A172 (cell line): ENCODE data around the gene UGT1A10. TPM values are rescaled to one million over a fixed set of nuclear protein-coding genes. Genes with fewer than 3 reads are reported as not detected.

Source experiments
- DNase-seq: peaks from one replicate; pipeline ENCODE4 v3.0.0-alpha.2; 2015; ENCODE audit warnings: low spot score
- total RNA-seq: library from RNA; depleted of rRNA; stranded (reverse); fragments of >200 nt; shearing (Covaris generic); gene quantifications from 2 replicates; pipeline ENCODE4 v1.2.3, GENCODE V29; 2014

Gene UGT1A10
- total RNA-seq, 1 experiment from 2014 or later, result not detected

DNA sequence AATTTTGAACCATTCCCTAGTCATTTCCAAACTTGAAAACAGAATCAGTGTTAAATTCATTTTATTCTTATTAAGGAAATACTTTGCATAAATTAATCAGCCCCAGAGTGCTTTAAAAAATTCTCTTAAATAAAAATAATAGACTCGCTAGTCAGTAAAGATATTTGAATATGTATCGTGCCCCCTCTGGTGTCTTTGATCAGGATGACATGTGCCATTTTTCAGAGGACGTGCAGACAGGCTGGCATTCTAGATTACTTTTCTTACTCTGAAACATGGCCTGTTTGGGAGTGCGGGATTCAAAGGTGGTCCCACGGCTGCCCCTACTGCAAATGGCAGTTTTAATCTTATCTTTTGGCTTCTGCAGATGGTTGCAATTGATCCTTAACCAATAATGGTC lies 136.3 kb downstream of the UGT1A10 start:
- DNase-seq, result no peak

DNA sequence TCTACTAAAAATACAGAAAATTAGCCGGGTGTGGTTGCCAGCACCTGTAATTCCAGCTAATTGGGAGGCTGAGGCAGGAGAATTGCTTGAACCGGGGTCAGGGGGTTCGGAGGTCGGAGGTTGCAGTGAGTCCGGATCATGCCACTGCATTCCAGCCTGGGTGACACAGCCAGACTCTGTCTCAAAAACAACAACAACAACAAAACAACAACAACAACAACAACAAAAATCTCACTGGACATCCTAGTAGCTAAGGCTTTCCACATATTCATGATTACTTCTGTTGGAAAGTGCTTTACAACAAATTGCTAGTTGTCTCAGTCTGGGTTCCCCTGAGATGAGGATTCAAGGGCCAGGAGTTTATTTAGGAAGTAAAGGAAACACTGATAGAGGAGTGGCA lies 137.6 kb downstream of the UGT1A10 start:
- no peak for DNase-seq

DNA sequence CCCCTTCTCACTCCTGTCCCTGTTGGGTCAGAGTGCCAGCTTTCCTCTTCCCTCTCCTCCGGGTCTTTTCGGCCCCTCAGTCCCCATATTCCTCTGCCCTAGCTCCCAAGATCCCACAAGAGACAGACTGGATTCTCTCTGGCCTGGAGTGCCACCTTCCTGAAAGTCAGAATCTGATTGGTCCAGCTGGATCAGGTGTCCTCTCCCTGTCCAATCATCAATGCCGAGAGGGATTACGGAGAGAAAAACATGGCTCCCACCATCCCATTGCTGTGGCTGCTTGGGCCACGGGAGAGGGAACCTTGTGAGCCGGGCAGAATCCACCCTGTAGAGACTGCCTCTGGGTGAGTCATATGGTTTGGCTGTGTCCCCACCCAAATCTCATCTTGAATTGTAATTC lies 139.2 kb downstream of the UGT1A10 start:
- no peak for DNase-seq

DNA sequence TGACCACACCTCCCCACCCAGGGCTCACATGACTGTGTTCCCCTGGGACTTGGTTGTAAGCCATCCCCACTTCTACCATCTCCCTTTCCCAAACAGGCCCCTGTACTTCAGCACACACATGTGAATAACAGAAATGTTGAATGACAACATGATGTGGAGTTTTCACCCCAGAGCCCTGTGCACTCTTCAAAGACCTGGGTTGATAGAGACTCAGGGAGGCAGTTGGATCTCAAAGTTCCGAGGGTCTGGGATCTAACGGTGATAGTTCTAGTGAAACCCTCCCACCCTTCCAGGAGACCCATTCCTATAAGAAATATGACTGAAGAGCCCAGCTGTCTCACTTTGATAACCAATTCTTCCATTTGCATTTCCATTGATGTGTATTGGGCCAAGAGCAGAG lies 141.8 kb downstream of the UGT1A10 start, which contains the start of gene MROH2A:
Gene MROH2A, plus strand, starts transcription at position 301 of the 400 bp plus-strand sequence. CDS start 1,029 bp downstream, outside the sequence.
- DNase-seq, result no peak

DNA sequence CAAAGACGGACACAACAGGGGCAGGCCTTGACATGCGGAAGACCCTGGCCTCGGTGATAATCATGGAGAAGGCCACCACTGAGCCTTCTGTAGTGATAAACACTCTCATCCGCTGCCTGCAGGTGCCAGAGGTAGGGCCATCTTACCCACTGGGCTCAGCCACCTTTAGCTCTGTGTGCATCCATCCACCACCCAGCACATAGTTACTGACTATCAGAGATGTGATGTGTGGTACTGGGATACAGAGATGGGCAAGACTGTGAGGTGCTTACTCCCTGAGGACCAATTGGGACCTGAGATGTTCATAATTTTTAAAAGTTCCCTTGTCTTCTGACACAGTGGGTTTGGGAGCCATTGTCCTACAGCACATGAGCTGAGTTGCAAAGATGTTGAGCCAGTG lies 143.5 kb downstream of the UGT1A10 start:
- no peak for DNase-seq

DNA sequence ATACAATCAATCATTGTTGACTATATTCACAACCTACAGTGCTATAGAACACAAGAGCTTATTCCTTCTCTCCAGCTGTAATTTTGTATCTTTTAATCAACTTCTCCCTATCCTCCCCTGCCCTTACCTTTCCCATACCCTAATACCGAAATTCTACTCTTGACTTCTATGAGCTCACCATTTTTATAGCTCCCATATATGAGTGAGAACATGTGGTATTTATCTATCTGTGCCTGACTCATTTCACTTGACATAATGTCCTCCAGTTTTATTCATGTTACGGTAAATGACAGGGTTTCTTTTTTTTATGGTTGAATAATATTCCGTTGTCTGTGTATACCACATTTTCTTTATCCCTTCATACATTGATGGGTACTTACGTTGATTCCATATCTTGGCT lies 144.5 kb downstream of the UGT1A10 start:
- no peak for DNase-seq

DNA sequence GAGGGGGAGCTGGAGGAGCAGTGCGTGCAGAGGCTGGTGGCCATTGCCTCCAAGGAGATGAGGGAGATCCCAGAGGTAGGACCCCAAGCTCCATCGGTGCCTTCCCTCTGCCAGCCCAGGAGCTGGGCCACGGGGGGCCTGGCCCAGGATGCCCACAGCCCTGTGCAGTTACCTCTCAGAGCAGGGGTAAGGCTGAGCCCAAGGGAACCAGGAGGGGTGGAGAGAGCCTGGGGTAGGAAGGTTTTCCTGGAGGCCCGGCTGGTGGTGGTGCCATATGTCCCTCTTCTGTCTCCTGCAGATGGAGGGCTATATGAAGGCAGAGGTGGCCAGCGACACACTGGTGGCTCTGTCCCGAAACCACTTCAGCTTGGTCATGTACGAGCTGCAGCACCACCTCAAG lies 153.3 kb downstream of the UGT1A10 start:
- DNase-seq, result no peak

DNA sequence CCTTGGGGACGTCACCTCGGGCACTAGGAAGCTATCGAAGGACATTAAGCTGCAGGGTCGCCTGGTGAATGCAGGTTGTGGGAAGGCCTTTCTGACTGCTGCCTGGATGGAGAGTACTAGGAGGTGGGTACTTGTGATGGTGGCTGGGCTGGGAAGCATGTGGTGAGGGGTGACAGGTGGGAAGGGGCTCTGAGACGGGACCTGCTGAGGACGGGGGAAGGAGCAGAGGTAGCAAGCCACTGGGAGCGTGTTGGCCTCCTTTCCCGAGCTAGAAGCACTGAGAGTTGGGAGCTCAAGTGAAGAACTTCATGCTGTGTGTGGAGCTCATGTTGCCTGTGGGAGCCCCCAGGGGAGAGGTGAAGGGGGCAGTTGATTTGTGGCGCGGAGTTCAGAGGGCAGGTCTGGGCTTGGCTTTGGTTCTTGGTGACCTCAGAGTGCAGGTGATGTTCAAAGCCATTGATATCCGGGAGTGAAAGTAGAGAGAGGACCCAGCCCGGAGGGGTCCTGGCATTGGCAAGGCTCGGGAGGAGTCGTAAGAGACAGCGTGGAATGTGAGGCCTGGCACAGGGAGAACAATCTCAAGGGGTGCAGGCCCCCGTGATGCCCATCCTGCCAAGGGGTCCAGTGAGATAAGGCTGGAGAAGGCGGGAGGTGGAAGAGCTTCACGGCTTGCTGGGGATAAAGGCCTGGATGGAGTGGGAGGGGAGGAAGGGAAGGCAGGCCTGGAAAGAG lies 155.1 kb downstream of the UGT1A10 start:
- DNase-seq, result no peak

DNA sequence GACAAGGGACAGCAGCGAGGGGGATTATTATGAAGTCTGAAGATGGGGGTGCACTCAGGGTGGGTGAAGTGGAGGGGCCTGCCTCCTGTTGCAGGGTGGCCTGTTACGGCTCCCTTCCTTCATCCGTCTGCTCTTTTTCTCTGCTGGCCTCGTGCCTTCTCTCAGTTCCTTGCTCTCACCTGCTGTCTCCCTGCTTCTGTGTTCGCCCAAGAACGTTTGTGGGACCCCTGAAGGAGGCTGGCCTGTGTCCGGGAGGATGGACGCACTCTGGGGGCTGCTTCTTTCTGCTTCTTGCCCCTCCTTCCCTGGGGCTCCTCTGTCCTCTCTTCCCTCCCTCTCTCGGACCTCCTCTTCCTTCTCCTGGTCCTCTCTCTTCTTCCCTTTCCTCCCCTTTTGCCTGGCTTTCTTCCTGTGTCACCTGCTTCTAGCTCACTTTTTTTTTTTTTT lies 155.7 kb downstream of the UGT1A10 start:
- no peak for DNase-seq

DNA sequence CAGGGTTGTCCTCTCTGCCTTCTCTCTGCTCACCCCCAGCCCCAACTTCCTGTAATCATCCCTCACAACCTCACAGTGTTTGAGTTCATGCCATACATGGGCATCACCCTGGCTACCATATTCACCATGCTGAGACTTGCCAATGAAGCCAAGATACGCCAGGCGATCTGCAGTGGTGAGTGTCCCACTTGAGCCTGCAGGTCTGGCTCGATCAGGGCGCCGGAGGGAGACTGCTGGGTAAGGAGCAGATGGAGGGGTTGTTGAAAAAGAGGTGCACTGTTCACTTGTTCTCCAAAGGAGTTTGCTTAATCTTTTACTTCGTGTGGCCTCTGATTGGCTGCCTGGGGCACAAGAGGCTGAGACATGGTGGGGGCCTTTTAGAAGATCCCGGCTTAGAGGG lies 156.5 kb downstream of the UGT1A10 start:
- DNase-seq, result no peak

DNA sequence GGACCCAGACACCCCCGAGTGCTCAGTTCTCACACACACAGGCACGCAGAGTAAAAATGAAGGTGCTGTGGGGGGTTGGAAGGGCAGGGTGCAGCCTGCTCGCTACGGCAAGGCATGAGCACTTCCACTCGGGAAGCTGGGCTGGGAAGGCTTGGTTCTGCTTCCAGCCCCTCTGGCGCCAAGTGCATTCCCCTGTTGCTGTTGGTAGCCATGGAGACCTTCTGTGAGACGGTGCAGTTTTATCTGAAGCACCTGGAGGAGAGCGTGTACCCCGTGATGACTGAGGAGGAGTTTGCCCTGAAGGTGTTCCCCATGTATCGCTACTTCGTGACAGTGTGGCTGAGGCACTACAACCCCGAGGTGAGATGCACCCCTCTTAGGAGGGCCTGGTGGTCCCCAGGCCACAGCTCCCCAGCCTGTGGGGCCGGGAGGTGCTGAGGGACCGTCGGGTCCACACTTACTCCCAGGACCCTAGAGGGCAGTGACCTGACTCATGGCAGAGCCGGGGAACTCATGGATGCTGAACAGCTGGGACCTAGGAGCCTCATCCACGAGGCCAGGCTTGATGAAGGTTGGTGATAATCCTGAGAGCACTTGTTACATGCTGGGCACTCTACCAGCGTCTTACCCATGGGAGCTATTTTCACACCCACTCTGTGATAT lies 157.3 kb downstream of the UGT1A10 start:
- DNase-seq, result no peak

DNA sequence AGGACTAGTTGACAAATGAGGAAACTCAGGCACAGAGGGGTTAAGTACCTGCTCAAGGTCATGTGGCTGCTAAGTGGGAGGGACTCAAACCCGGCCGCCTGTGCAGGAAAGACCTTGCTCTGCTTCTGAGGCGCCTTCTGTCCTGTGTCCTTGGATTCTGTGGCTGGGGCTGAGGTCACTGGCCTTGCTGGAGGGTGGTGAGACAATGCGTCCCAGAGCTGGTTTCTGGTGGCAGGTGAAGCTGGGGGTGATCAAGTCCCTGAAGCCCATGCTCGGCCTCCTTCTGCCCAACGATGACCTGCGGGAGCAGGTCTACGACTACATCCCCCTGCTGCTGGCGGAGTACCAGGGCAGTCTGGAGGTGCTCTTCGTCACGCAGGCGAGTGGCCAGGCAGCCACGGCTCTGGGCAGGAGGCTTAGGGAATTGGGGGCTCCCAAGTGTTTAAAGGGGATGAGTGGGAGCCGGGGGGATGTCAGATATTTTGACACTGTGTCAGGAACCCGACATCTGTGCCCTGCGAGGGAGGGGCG lies 157.9 kb downstream of the UGT1A10 start:
- no peak for DNase-seq

DNA sequence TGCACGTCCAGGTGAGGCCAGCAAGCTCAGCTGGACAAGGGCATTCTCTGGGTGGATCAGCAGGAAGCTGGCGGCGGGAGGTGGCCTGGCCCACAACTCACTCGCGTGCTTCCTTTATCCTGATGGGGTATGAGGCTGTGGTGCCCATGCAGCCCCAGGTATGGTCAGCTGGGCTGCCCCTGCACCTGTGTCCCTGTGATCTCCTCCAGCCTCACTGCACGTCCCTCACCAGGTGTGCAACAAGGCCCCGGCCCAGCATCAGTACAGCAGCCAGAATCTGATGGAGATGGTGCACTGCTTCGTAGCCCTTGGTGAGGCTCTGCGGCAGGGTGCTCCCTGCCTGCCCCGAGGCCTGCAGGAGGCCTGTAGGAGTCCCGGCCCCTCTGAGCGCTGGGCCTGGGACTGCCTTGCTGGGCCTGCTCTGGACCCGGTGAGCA lies 159.5 kb downstream of the UGT1A10 start:
- DNase-seq, result no peak

DNA sequence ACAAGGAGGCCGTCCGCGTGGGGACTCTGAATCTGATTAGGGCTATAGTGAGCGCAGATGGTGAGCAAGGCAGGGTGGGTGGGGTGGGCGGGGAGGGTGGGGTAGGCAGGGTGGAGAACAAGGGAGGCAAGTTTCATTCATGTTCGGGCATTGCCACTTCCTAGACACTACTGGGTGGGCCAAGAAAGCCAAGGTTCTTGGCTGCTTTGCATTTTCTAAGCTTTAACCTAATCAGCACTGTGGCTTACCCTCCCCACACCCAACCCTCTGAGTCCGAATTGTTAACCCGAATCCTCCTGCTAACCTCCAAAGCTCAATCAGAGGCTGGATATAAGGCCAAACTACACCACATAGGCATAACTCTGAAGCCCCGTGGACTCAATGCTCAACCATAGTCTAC lies 160.0 kb downstream of the UGT1A10 start:
- no peak for DNase-seq

DNA sequence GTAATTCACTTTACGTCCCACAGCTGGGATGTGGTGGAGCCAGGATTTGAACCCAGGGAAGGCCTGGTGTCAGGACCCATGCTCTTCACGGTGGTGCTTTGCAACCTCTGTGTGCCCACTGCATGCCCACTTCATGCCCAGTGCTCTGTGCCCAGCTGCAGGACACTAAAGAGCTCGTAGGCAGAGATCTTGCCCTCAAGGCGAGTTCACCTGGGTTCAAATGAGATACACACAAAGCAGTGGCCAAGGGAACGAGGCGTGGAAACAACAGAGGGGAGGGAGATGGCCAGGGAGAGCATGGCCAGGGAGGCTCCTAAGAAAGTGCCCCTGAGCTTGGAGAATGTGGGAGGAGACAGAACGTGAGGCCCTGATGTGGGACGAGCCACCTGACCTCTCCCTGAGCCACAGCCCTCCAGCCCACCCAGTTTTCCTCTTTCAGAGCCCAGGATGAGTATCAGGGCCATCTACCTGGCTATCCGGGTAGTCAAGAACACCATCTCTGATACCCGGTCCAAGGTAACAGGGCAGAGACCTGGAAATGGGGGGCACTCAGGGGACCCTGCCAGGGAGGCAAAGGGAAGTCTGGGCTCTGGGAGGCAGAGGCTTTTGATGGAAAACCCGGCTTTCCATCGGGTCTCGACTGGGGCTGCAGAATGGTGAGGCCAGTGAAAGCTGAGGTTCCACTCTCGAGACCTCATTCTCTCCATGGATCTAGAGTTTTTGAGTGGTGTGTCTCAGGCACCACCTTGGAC lies 162.3 kb downstream of the UGT1A10 start:
- DNase-seq, result no peak

DNA sequence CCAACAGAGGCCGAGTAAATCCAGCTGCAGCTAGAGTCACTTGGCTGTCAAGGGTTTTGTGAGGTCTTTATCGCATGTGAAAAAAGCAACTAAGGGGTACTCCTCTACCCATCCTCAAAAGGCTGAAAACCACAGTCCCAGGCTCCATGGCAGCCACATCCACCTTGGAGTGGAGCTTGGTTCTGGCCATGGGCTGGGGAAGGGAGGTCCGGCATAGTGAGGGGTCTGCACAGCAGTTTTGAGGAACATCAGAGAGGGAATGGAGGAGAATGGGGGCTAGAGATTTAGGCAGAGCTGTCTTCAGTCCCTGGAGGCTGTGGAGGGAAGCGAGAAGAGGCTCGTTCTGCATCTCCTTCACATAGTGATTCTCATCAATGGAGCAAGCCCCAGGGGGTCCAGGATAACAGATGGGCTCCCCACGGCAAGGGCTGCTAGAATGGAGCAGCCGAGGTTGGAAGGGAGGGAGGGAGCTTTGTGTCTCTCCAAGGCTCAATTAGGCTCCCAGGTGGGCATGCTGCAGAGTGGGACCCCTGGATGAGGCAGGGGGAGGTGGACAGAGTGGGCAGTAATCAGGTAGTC lies 162.9 kb downstream of the UGT1A10 start:
- DNase-seq, result no peak

DNA sequence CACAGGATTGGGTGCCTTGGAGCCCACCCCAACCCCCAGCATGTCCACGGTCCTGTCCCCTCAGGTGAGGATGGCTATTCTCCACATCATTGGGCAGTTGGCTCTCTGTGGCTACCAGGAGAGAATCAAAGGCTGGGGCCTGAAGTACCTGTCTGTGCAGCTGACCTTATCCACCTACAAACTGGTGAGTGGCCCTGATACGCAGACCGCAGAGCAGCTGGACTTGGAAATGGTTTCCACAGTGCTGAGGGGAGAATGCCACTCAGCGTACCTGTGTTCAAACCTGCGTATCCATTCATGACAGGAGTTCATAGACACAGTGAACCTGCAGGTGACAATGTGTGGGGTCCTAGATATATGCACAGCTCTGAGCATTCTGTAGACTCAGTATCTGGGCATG lies 163.5 kb downstream of the UGT1A10 start:
- no peak for DNase-seq

DNA sequence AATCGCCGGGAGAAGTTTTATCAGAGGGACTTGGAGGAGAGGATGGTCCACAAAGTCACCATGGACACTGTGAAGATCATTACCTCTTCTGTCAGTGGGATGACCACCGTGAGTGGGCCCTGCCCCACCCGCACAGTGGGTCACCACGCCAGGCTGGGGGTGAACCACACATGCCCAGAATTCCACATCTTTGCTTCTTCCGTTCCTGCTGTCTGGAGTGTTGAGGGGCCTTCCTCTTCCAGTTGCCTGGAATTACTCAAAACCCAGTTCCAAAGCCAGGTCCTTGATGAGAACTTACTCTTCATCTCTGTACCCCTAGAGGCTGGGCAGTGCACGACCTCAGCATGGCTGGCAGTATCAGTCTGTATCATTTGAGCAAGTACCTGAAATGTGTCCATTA lies 164.0 kb downstream of the UGT1A10 start:
- no peak for DNase-seq

DNA sequence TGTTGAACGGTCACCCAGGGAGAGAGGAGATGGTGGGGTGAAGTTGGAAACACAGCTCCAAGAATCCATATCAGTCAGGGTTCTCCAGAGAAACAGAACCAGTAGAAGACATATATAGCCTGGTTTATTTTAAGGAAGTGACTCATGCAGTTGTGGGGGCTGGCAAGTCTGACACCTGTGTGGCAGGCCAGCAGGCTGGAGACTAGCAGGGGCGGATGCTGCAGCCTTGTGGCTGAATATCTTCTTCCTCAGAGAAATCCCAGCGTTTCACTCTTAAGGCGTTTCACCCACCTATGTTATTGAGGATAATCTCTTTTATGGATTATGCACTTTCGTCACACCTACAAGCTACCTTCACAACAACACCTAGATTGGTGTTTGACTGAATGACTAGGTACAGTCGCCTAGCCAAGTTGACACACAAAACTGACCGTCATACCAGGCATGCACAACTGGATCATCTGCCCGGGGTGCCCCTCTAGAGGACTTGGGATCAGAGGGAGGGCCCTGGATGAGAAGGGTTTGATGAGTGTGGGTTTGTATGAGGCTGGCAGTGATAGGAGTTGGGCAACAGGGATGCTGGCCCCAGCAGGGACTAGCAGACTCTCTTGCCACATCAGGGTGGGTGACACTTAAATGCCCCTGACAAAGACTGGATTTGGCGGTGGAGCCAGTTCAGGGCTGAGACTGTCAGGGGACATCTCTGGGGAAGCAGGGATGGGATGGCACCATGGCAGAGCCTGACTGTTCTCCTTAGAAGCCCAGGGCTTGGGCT lies 165.3 kb downstream of the UGT1A10 start:
- DNase-seq, result peak; percentile 85

DNA sequence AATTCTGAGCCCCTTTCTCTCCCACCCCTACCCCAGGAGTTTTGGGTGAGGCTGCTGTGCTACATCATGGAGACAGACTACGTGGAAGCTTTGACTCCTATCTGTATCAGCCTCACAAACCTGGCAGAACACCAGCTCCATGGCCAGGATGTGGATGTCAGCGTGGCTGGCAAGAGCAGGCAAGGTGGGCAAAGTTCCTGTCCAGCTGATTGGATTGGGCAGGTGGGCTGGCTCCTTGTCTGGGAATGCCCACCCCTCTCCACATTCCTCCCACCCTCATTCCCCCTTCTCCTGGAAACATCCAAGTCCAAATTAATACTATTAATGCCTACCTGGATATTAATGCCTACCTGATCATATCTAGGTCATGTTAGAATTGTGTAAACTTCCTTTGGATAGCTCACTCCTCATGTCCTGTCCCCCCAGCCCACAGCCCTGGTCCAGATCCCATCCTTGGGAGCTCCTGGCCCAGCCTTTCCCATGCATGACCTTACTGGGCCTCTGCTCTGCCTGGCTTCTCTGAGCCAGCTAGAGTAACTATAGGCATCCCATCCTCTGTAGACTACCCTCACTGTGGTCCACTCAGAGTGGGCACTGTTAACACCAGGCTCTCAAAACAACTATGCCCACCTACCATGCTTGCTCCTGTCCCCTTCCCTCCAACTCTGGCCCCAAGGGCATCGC lies 166.0 kb downstream of the UGT1A10 start:
- no peak for DNase-seq
